Astrocyte of the spinal cord (primary cell): ENCODE results near the gene SWAP70.
"Not testable (repeated sequence)": the region's sequence is repeated elsewhere in the genome, so short reads cannot be mapped to it uniquely, and the experiment has no call there.

ENCODE experiments used
- DNase-seq: peaks from one replicate; pipeline ENCODE4 v3.0.0; 2011; ENCODE audit warnings: low read depth, low spot score
- H3K4me3 ChIP-seq: 2 replicates; pipeline ENCODE4 v1.5.1; 2011; ENCODE audit warnings: low read depth, mild to moderate bottlenecking, low read length, moderate library complexity
- in situ Hi-C: cut with HindIII; loops from 2 replicates; pipeline ENCODE4 v1.10.0; 2017; ENCODE audit warnings: low sequenced_read_pairs
- TF ChIP-seq, protein P1 (sequence below): IDR thresholded peaks from 2 replicates; pipeline ENCODE4 v1.5.1; 2012; ENCODE audit warnings: low read depth, mild to moderate bottlenecking, low read length, inconsistent platforms

Gene SWAP70

GRCh38 chr11:9688716-9689511, 25.0 kb downstream of the SWAP70 start:
- in situ Hi-C loops: no loop called here
- DNase-seq: peak; percentile 81
- TF ChIP-seq, protein P1, sequence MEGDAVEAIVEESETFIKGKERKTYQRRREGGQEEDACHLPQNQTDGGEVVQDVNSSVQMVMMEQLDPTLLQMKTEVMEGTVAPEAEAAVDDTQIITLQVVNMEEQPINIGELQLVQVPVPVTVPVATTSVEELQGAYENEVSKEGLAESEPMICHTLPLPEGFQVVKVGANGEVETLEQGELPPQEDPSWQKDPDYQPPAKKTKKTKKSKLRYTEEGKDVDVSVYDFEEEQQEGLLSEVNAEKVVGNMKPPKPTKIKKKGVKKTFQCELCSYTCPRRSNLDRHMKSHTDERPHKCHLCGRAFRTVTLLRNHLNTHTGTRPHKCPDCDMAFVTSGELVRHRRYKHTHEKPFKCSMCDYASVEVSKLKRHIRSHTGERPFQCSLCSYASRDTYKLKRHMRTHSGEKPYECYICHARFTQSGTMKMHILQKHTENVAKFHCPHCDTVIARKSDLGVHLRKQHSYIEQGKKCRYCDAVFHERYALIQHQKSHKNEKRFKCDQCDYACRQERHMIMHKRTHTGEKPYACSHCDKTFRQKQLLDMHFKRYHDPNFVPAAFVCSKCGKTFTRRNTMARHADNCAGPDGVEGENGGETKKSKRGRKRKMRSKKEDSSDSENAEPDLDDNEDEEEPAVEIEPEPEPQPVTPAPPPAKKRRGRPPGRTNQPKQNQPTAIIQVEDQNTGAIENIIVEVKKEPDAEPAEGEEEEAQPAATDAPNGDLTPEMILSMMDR: no peak
- no peak overlapping the region for H3K4me3 ChIP-seq

- DNase-seq: no peak
- in situ Hi-C loops: no loop called here
- H3K4me3 ChIP-seq: no peak overlapping the region
- TF ChIP-seq, protein P1: no peak
These were observed 25.8 kb downstream of the SWAP70 start for GRCh38 chr11:9689721-9690120.

- in situ Hi-C loops: no loop called here
- peak; percentile 49 for DNase-seq
- TF ChIP-seq, protein P1: no peak
- H3K4me3 ChIP-seq: no peak overlapping the region
These were observed 28.0 kb downstream of the SWAP70 start for GRCh38 chr11:9691865-9692264.

- no peak for DNase-seq
- in situ Hi-C loops: no loop called here
- TF ChIP-seq, protein P1: no peak
- H3K4me3 ChIP-seq: no peak overlapping the region
These were observed 28.8 kb downstream of the SWAP70 start for GRCh38 chr11:9692691-9693090.

DNA sequence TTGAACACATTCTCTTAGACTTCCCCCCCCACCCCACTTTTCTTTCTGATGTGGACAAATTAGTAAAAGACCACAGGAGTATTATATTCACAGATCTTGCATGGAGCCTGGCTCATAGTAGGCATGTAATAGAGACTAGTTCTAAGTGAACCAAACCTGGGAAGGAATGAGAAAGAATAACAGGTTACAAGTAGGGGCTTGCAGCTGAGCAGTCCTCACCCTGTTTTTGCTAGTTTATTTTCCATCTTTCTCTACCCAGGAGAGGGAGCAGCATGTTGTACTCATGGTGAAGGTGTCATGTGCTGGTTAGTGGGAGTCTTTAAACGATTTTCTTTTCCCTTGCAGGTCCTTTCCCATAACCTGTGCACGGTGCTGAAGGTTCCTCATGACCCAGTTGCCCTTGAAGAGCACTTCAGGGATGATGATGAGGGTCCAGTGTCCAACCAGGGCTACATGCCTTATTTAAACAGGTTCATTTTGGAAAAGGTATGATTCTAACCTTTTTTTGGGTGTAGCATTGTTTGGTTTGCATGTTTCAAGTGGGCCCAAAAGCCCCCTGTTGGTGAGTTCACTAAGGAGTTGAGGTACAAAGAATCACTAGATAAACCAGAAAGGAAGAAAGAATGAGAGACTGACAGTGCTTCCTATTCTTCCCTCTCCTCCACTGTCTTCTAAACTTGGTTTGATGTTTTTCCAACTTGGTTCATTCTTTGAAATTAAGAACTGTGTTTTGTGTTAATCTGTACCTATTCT, 30.1 kb downstream of the SWAP70 start:
- TF ChIP-seq, protein P1: no peak
- DNase-seq: no peak
- in situ Hi-C loops: no loop called here
- no peak overlapping the region for H3K4me3 ChIP-seq

DNA sequence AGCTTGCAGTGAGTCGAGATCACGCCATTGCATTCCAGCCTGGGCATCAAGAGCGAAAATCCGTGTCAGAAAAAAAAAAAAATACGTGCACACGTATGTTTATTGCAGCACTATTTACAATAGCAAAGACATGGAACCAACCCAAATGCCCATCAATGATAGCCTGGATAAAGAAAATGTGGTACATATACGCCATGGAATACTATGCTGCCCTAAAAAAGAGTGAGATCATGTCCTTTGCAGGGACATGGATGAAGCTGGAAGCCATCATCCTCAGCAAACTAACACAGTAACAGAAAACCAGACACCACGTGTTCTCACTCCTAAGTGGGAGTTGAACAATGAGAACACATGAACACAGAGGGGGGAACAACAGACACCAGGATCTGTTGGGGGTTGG, 31.4 kb downstream of the SWAP70 start:
- DNase-seq, H3K4me3 ChIP-seq, in situ Hi-C loops: not testable (repeated sequence)

GRCh38 chr11:9697766-9698165, 33.9 kb downstream of the SWAP70 start:
- H3K4me3 ChIP-seq: no peak overlapping the region
- DNase-seq: no peak
- TF ChIP-seq, protein P1: no peak
- in situ Hi-C loops: no loop called here
